ENCODE data around the gene INHBE.
"Not testable (repeated sequence)": the region's sequence is repeated elsewhere in the genome, so short reads cannot be mapped to it uniquely, and the experiment has no call there.

The INHBE gene

DNA sequence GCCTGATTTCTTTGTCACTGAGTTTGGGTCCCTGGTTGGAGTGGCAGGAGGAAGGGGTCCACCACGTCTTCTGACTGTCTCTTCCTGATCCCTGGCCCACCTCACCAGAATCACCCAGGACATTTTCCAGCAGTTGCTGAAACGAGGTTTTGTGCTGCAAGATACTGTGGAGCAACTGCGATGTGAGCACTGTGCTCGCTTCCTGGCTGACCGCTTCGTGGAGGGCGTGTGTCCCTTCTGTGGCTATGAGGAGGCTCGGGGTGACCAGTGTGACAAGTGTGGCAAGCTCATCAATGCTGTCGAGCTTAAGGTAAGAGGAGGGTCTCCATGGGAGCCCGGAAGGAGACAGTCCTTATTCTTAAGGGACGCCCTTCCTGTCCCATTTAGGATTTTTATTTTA, 45.1 kb downstream of the INHBE start:
- ATAC-seq = no peak

- ATAC-seq = not testable (repeated sequence)
These were observed 47.3 kb downstream of the INHBE start for GRCh38 chr12:57502311-57502969.

- not testable (repeated sequence) for ATAC-seq
These were observed 51.4 kb downstream of the INHBE start for GRCh38 chr12:57506541-57506940.
